ENCODE measurements around the gene SBF2. TPM values are rescaled to one million over a fixed set of nuclear protein-coding genes. Genes with fewer than 3 reads are reported as not detected.

Gene SBF2
- total RNA-seq, 4 donors from 2014 or later: 67.5 to 92.9 (median 71.6) TPM

DNA sequence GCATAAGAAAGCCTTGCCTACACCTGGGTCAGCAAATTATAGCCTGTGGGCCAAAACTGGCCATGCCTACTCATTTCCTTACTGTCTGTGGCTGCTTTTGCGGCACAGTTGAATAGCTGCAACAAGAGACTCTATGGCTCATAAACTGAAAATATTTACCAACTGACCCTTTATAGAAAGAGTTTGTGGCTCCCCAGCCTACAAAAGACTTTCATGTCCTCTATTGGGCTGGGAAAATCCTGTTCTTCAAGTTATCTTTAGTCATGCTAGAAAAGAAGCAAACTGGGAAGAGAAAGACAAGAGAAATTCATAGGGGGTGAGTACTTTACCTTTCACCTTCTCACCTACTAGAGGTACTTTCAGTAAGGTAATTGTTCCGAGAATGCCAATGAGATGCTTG, 455.1 kb downstream of the SBF2 start:
- Histone ChIP-seq H3K9me3 (no peaks in the 10 kb centered on the region), H3K4me3 (replicated peaks in 1 of 3) (no peak overlapping the region), H3K4me1 (no peaks in the 10 kb centered on the region), H3K27ac (no peak overlapping the region), H3K27me3 (no peaks in the 10 kb centered on the region), H3K36me3 (peaks cover 0 to 2% of the 10 kb centered on the region in 2 donors)
- intact Hi-C loops (cut with DNase I): no loop called here
- TF ChIP-seq, protein P1, sequence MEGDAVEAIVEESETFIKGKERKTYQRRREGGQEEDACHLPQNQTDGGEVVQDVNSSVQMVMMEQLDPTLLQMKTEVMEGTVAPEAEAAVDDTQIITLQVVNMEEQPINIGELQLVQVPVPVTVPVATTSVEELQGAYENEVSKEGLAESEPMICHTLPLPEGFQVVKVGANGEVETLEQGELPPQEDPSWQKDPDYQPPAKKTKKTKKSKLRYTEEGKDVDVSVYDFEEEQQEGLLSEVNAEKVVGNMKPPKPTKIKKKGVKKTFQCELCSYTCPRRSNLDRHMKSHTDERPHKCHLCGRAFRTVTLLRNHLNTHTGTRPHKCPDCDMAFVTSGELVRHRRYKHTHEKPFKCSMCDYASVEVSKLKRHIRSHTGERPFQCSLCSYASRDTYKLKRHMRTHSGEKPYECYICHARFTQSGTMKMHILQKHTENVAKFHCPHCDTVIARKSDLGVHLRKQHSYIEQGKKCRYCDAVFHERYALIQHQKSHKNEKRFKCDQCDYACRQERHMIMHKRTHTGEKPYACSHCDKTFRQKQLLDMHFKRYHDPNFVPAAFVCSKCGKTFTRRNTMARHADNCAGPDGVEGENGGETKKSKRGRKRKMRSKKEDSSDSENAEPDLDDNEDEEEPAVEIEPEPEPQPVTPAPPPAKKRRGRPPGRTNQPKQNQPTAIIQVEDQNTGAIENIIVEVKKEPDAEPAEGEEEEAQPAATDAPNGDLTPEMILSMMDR (IDR thresholded peaks at IDR 0.05): no peak
- TF ChIP-seq POLR2A (IDR thresholded peaks at IDR 0.05): no peak
- DNase-seq: no peak
- WGBS, 2 donors: 93 to 94% methylated on average over 2 of the region's 2 CpGs

DNA sequence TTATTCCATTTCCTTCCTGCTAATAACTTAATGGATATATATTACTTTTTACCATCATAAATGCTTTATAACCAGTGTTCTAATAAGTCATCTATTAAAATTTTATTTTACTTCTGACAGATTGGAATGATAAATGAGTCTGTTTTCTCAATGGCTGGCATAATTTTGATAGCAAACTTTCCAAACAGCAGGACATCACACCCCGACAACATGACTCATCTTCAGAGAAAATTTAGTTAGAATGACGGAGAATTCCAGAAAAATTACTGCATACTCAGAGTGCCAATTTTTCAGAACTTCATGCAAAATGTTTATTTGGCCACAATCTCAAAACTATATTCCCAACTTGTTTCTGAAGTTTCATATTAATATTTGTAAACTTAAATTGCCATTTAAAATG, 455.8 kb downstream of the SBF2 start:
- Histone ChIP-seq H3K36me3 (peaks cover 0 to 2% of the 10 kb centered on the region in 2 donors), H3K4me3 (replicated peaks in 1 of 3) (no peak overlapping the region), H3K9me3 (no peaks in the 10 kb centered on the region), H3K27ac (no peak overlapping the region), H3K4me1 (no peaks in the 10 kb centered on the region), H3K27me3 (no peaks in the 10 kb centered on the region)
- intact Hi-C loops (cut with DNase I): no loop called here
- TF ChIP-seq, protein P1 (IDR thresholded peaks at IDR 0.05): no peak
- no peak for TF ChIP-seq POLR2A (IDR thresholded peaks at IDR 0.05)
- no peak for DNase-seq
- WGBS, 2 donors: 77 to 93% methylated on average over 2 of the region's 2 CpGs

DNA sequence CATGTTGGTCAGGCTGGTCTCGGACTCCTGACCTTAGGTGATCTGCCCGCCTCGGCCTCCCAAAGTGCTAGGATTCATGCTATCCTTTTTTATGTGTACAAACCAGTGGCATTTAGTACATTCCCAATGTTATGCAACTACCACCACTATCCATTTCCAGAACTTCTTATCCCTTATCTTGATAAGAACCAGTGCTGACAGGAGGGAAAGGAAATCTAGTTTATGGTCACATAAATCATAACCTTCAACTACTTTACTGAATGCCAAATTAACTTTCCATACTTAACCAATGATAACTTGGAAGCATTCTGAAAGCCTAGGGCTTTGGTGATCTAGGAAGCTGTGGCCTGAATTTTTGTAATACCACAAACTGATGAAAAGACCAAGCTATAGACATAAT, 459.7 kb downstream of the SBF2 start:
- intact Hi-C loops (cut with DNase I): no loop called here
- no peak for DNase-seq
- 100% methylated on average over 3 of the region's 3 CpGs for WGBS, 2 donors

DNA sequence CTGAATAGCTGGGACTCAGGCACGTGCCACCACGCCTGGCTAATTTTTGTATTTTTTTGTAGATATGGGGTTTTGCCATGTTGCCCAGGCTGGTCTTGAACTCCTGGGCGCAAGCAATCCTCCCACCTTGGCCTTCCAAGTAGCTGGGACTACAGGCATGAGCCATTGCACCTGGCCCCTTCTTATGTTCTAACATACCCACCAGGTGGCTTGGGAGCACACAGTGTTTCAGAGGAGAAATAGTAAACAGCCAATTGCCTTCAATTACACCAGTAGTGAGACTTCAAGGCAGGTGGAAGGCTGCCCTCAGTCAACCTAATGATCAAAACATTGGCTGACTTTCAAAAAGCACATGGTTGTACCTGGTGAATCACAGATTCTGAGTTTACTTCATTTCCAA, 462.9 kb downstream of the SBF2 start:
- H3K9me3 ChIP-seq: no peaks in the 10 kb centered on the region
- intact Hi-C loops (cut with DNase I): no loop called here
- H3K4me3 ChIP-seq (replicated peaks in 1 of 3): no peak overlapping the region
- no peak for DNase-seq
- peaks cover 0 to 6% of the 10 kb centered on the region in 2 donors for H3K36me3 ChIP-seq
- no peak overlapping the region for H3K27ac ChIP-seq
- 93 to 95% methylated on average over 3 of the region's 3 CpGs for WGBS, 2 donors
- no peaks in the 10 kb centered on the region for H3K4me1 ChIP-seq
- TF ChIP-seq, protein P1 (IDR thresholded peaks at IDR 0.05): no peak
- no peak for TF ChIP-seq POLR2A (IDR thresholded peaks at IDR 0.05)
- H3K27me3 ChIP-seq: no peaks in the 10 kb centered on the region

More for the DNA sequence above, 459.7 kb downstream of the SBF2 start:
- H3K27ac ChIP-seq: no peak overlapping the region
- H3K9me3 ChIP-seq: no peaks in the 10 kb centered on the region
- H3K4me1 ChIP-seq: no peaks in the 10 kb centered on the region
- H3K4me3 ChIP-seq (replicated peaks in 1 of 3): no peak overlapping the region
- TF ChIP-seq, protein P1 (IDR thresholded peaks at IDR 0.05): no peak
- no peak for TF ChIP-seq POLR2A (IDR thresholded peaks at IDR 0.05)
- H3K27me3 ChIP-seq: no peaks in the 10 kb centered on the region
- peaks cover 2 to 6% of the 10 kb centered on the region in 2 donors for H3K36me3 ChIP-seq

DNA sequence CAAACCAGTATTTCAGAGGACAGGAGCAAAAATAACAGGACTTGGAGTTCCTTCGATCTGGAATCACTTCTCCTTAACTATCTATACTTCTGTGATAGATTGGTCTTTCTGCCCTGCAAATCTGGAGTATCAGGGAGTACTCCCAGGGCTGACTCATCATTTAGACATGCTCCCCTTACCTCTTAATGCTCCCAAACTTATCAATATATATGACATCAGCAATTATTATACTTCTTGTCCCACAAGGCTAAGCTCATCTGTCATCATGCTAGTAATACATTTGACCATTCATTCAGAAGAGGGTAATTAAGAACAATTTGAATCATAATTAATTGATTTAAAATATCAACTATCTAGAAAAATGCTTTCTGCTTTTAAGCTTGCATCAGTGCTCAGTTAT, 466.3 kb downstream of the SBF2 start:
- no peak for TF ChIP-seq POLR2A (IDR thresholded peaks at IDR 0.05)
- intact Hi-C loops (cut with DNase I): no loop called here
- Histone ChIP-seq H3K27me3 (no peaks in the 10 kb centered on the region), H3K27ac (no peak overlapping the region), H3K4me1 (no peaks in the 10 kb centered on the region), H3K9me3 (no peaks in the 10 kb centered on the region), H3K4me3 (replicated peaks in 1 of 3) (no peak overlapping the region), H3K36me3 (peaks cover 0 to 6% of the 10 kb centered on the region in 2 donors)
- DNase-seq: no peak
- WGBS, 2 donors: 75 to 84% methylated on average over 1 of the region's 1 CpG

DNA sequence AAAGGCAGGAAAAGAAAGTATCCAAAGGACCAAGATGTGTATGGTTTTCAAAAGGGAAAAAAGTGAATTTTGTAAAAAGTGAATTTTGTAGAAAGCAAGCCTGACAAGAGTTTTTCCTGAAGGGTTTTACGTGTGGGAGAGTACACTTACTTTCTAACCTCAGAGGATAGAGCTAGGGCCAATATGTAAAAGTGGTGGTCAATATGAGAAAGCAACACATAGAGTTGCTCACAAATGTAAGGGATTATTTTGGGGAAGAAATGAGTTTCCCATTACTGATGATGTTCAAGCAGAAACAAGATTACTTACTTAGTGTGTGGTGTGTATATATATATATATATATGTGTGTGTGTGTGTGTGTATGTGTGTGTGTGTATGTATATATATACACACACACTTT, 467.6 kb downstream of the SBF2 start:
- TF ChIP-seq, protein P1 (IDR thresholded peaks at IDR 0.05): no peak
- no peak for TF ChIP-seq POLR2A (IDR thresholded peaks at IDR 0.05)
- Histone ChIP-seq H3K27me3 (no peaks in the 10 kb centered on the region), H3K9me3 (no peaks in the 10 kb centered on the region), H3K36me3 (peaks cover 0 to 4% of the 10 kb centered on the region in 2 donors), H3K4me1 (peaks cover 1 to 4% of the 10 kb centered on the region in 2 donors), H3K4me3 (replicated peaks in 1 of 3) (no peak overlapping the region), H3K27ac (no peak overlapping the region)
- WGBS, 2 donors: 96 to 98% methylated on average over 1 of the region's 1 CpG
- DNase-seq: no peak
- intact Hi-C loops (cut with DNase I): no loop called here
